ENCODE results near the gene SNX18.

GRCh38 chr5:54520438-54520846, 2.9 kb downstream of the SNX18 start:
- TF ChIP-seq CTCF (IDR thresholded peaks at IDR 0.05; ENCODE audit: insufficient read depth, low read depth, low read length): no peak
- TF ChIP-seq EZH2 (IDR thresholded peaks at IDR 0.05; ENCODE audit: insufficient read depth, low read length): no peak
